Left ventricle myocardium inferior (tissue), 1 donor: ENCODE measurements around the gene MCC. TPM values are rescaled to one million over a fixed set of nuclear protein-coding genes. Genes with fewer than 3 reads are reported as not detected.

ENCODE experiments used
- DNase-seq: peaks from one replicate; pipeline ENCODE4 v3.0.0-alpha.2; 2020
- H3K27ac ChIP-seq: fragments of 200-600 bp; replicated peaks from 2 replicates; pipeline ENCODE4 v1.8.0; 2021
- H3K27me3 ChIP-seq: fragments of 200-600 bp; 2 replicates; pipeline ENCODE4 v1.8.0; 2021; ENCODE audit warnings: low read depth
- H3K36me3 ChIP-seq: fragments of 200-600 bp; 2 replicates; pipeline ENCODE4 v1.8.0; 2021
- H3K4me1 ChIP-seq: fragments of 200-600 bp; 2 replicates; pipeline ENCODE4 v1.8.0; 2021
- H3K4me3 ChIP-seq: fragments of 200-600 bp; 2 replicates; pipeline ENCODE4 v1.8.0; 2021; ENCODE audit warnings: mild to moderate bottlenecking, moderate library complexity
- H3K9me3 ChIP-seq: fragments of 200-600 bp; replicated peaks from 2 replicates; pipeline ENCODE4 v1.8.0; 2021
- intact Hi-C: fragments of 100-400 bp; cut with micrococcal nuclease; formaldehyde crosslinking; loops from one replicate; pipeline ENCODE4 v1.11.0; 2022
- total RNA-seq: library from RNA; stranded (reverse); fragmentation: NEBNext Ultra II Directional; extraction: Animal tissue kit (Norgen Biotek cat#: 25700); gene quantifications from one replicate; pipeline ENCODE4 v1.2.1, GENCODE V29; 2021
- TF ChIP-seq, protein P1 (sequence below): fragments of 200-600 bp; IDR thresholded peaks from 2 replicates; pipeline ENCODE4 v1.8.0; 2021; ENCODE audit warnings: antibody characterized with exemption, mild to moderate bottlenecking, borderline replicate concordance
- donor health status: DM: no; HTN: yes; CAD: no; lungs with severe emphysema.

The MCC gene
- total RNA-seq, 1 donor from 2014 or later = 31.6 TPM

DNA sequence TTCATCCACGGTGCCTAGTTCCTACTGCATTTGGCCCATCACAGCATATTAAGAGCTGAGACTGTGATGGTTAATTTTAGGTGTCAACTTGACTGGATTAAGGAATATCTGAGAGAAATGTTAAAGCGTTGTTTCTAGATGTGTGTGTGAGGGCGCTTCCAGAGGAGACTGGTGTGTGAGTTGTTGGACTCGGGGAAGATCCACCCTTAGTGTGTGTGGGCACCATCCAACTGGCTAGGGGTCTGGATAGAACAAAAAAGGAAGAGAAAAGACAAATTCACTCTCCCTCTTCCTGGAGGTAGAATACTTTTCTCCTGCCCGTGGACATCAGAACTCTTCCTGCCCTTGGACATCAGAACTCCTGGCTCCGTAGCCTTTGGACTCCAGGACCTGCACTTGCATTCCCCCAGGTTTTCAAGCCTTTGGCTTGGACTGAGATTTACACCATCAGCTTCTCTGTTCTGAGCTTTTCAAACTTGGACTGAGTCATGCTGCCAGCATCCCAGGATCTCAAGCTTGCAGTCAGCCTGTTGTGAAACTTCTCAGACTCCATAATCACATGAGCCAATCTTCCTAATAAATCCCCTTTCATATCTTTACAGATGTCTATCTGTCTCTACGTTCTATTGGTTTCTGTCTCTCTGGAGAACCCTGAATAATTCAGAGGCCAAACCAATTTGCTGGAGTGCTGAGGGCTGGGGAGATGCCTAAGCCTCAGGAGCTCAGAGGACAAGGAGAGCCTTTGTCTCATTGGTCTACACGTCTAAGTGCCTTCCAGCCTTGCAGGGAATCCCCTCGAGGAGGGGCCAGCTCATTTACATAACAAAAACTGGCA lies 347.2 kb downstream of the MCC start:
- intact Hi-C loops = no loop called here
- H3K36me3 ChIP-seq = peaks cover 12% of the 10 kb centered on the region
- peak overlapping the region; percentile 20 for H3K27ac ChIP-seq
- peaks cover 14% of the 10 kb centered on the region for H3K4me1 ChIP-seq
- TF ChIP-seq, protein P1, sequence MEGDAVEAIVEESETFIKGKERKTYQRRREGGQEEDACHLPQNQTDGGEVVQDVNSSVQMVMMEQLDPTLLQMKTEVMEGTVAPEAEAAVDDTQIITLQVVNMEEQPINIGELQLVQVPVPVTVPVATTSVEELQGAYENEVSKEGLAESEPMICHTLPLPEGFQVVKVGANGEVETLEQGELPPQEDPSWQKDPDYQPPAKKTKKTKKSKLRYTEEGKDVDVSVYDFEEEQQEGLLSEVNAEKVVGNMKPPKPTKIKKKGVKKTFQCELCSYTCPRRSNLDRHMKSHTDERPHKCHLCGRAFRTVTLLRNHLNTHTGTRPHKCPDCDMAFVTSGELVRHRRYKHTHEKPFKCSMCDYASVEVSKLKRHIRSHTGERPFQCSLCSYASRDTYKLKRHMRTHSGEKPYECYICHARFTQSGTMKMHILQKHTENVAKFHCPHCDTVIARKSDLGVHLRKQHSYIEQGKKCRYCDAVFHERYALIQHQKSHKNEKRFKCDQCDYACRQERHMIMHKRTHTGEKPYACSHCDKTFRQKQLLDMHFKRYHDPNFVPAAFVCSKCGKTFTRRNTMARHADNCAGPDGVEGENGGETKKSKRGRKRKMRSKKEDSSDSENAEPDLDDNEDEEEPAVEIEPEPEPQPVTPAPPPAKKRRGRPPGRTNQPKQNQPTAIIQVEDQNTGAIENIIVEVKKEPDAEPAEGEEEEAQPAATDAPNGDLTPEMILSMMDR = no peak
- no peaks in the 10 kb centered on the region for H3K27me3 ChIP-seq
- DNase-seq = no peak
- no peak overlapping the region for H3K4me3 ChIP-seq
- no peaks in the 10 kb centered on the region for H3K9me3 ChIP-seq

GRCh38 chr5:113133211-113133975 lies 354.9 kb downstream of the MCC start:
- Histone ChIP-seq H3K9me3 (no peaks in the 10 kb centered on the region), H3K36me3 (no peaks in the 10 kb centered on the region), H3K4me1 (peaks cover 37% of the 10 kb centered on the region), H3K27me3 (no peaks in the 10 kb centered on the region), H3K4me3 (no peak overlapping the region), H3K27ac (peak overlapping the region; percentile 51)
- TF ChIP-seq, protein P1 = no peak
- no peak for DNase-seq
- intact Hi-C loops = no loop called here

- Histone ChIP-seq H3K27me3 (no peaks in the 10 kb centered on the region), H3K36me3 (no peaks in the 10 kb centered on the region), H3K4me3 (no peak overlapping the region), H3K4me1 (peaks cover 37% of the 10 kb centered on the region), H3K27ac (peak overlapping the region; percentile 51), H3K9me3 (no peaks in the 10 kb centered on the region)
- DNase-seq = peak; percentile 29
- TF ChIP-seq, protein P1 = no peak
- intact Hi-C loops = no loop called here
These were observed 355.7 kb downstream of the MCC start for GRCh38 chr5:113132564-113132963.

DNA sequence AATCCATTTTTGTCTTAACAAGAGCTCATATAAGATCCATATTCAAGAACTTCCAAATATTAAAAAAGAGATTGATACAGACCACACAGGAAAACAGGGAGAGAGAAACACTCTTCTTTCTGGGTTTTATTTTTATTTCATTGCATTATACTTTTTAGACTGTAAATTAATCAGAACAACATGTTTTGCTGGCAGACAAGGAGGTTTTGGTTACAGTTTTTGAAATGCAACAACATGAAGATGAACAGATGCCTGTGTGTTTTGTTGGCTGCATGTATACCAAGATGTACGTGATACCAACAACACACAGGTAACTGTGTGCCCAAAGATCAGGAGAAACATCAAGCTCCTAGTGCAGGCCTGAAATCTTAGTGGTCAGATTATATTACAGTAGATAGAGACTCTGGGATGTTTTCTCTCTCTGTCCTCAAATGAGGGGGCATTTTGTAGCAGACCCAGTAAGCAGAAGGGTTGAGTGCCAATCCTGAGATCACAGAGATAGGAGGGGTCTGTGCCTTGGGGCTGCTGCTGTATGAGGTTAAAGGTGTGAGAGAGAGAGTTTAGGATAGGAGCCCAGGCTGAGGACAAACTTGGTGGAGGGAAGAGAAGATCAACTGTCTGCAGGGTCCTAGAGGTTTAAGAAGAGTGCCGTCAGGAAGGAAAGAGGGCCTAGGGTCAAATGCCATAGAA lies 359.5 kb downstream of the MCC start:
- no peak for DNase-seq
- Histone ChIP-seq H3K36me3 (no peaks in the 10 kb centered on the region), H3K4me3 (no peak overlapping the region), H3K27me3 (no peaks in the 10 kb centered on the region), H3K4me1 (peaks cover 54% of the 10 kb centered on the region), H3K27ac (no peak overlapping the region), H3K9me3 (no peaks in the 10 kb centered on the region)
- intact Hi-C loops = no loop called here
- TF ChIP-seq, protein P1 = no peak

GRCh38 chr5:113128082-113128481 lies 360.2 kb downstream of the MCC start:
- Histone ChIP-seq H3K4me1 (peaks cover 54% of the 10 kb centered on the region), H3K9me3 (no peaks in the 10 kb centered on the region), H3K36me3 (no peaks in the 10 kb centered on the region), H3K27ac (no peak overlapping the region), H3K4me3 (no peak overlapping the region), H3K27me3 (no peaks in the 10 kb centered on the region)
- intact Hi-C loops = no loop called here
- TF ChIP-seq, protein P1 = no peak
- no peak for DNase-seq
